ENCODE data around the gene UBE2H.

Gene UBE2H

GRCh38 chr7:129950933-129951225 is 1.9 kb downstream of the UBE2H start:
- DNase-seq (ENCODE audit: extremely low read depth in 1 of 2, low read depth in 1 of 2), result no peak

- DNase-seq (ENCODE audit: extremely low read depth in 1 of 2, low read depth in 1 of 2), result no peak
These were observed 2.4 kb downstream of the UBE2H start for GRCh38 chr7:129950191-129950932.

GRCh38 chr7:129949292-129950133 is 3.2 kb downstream of the UBE2H start:
- no peak for DNase-seq (ENCODE audit: extremely low read depth in 1 of 2, low read depth in 1 of 2)

GRCh38 chr7:129948877-129949291 is 3.9 kb downstream of the UBE2H start:
- peak; percentile 53 to 72 for DNase-seq (ENCODE audit: extremely low read depth in 1 of 2, low read depth in 1 of 2)

GRCh38 chr7:129948338-129948737 is 4.4 kb downstream of the UBE2H start:
- no peak for DNase-seq (ENCODE audit: extremely low read depth in 1 of 2, low read depth in 1 of 2)

GRCh38 chr7:129947701-129948100 is 5.1 kb downstream of the UBE2H start:
- DNase-seq (ENCODE audit: extremely low read depth in 1 of 2, low read depth in 1 of 2), result no peak

- DNase-seq (ENCODE audit: extremely low read depth in 1 of 2, low read depth in 1 of 2), result no peak
These were observed 5.7 kb downstream of the UBE2H start for GRCh38 chr7:129947049-129947448.

- no peak for DNase-seq (ENCODE audit: extremely low read depth in 1 of 2, low read depth in 1 of 2)
These were observed 6.5 kb downstream of the UBE2H start for GRCh38 chr7:129946282-129946681.

- DNase-seq (ENCODE audit: extremely low read depth in 1 of 2, low read depth in 1 of 2), result no peak
These were observed 9.4 kb downstream of the UBE2H start for GRCh38 chr7:129943352-129943751.

- no peak for DNase-seq (ENCODE audit: extremely low read depth in 1 of 2, low read depth in 1 of 2)
These were observed 12.4 kb downstream of the UBE2H start for GRCh38 chr7:129940329-129940728.

- no peak for DNase-seq (ENCODE audit: extremely low read depth in 1 of 2, low read depth in 1 of 2)
These were observed 12.9 kb downstream of the UBE2H start for GRCh38 chr7:129939881-129940280.

GRCh38 chr7:129933627-129934026 is 19.1 kb downstream of the UBE2H start:
- DNase-seq (ENCODE audit: extremely low read depth in 1 of 2, low read depth in 1 of 2), result no peak

GRCh38 chr7:129926618-129927017 is 26.1 kb downstream of the UBE2H start:
- DNase-seq (ENCODE audit: extremely low read depth in 1 of 2, low read depth in 1 of 2), result no peak

GRCh38 chr7:129925416-129926002 is 27.3 kb downstream of the UBE2H start:
- DNase-seq (ENCODE audit: extremely low read depth in 1 of 2, low read depth in 1 of 2), result no peak

GRCh38 chr7:129924602-129925001 is 28.2 kb downstream of the UBE2H start:
- no peak for DNase-seq (ENCODE audit: extremely low read depth in 1 of 2, low read depth in 1 of 2)

- no peak for DNase-seq (ENCODE audit: extremely low read depth in 1 of 2, low read depth in 1 of 2)
These were observed 29.1 kb downstream of the UBE2H start for GRCh38 chr7:129923709-129924108.

GRCh38 chr7:129919492-129919891 is 33.3 kb downstream of the UBE2H start:
- DNase-seq (ENCODE audit: extremely low read depth in 1 of 2, low read depth in 1 of 2), result no peak

GRCh38 chr7:129918922-129919321 is 33.8 kb downstream of the UBE2H start:
- DNase-seq (ENCODE audit: extremely low read depth in 1 of 2, low read depth in 1 of 2), result no peak

- no peak for DNase-seq (ENCODE audit: extremely low read depth in 1 of 2, low read depth in 1 of 2)
These were observed 34.8 kb downstream of the UBE2H start for GRCh38 chr7:129917934-129918333.

- no peak for DNase-seq (ENCODE audit: extremely low read depth in 1 of 2, low read depth in 1 of 2)
These were observed 38.1 kb downstream of the UBE2H start for GRCh38 chr7:129914536-129915272.

- no peak for DNase-seq (ENCODE audit: extremely low read depth in 1 of 2, low read depth in 1 of 2)
These were observed 39.3 kb downstream of the UBE2H start for GRCh38 chr7:129913428-129913827.
